Measurements from ENCODE around the gene KCTD10. TPM values are rescaled to one million over a fixed set of nuclear protein-coding genes. Genes with fewer than 3 reads are reported as not detected.

KCTD10 gene
- total and polyA plus RNA-seq, 9 of the 15 experiments (the other 6 are each of a cell fraction or from before 2014, with no cell fraction given) = 1.9 to 37.5 (median 15.7) TPM

DNA sequence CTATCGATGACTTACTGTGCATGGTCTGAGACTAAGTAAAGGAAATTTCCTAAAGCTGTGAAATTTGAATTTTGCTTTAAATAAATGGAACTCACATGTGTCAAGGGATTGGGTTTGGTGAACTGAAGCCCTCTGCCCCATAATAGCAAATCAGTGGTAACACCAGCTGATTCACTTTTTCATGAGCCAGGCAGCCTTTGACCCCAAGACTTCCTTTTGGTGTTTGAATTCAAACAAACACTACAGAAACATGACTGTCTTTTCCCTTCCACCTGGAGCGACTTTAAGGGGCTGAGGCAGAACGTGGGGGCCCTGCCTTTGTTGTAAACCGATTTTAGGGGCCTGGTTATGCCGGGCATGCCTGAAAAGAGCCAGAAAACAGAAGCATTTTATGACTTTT, 28.8 kb downstream of the KCTD10 start:
- no peak for ATAC-seq
- intact Hi-C loops (cut with micrococcal nuclease) = no loop called here
- no peak overlapping the region for H2AFZ ChIP-seq (ENCODE audit: low read depth, low read length)
- H3K27ac ChIP-seq (ENCODE audit: extremely low read depth, low read depth, low read length) = no peak overlapping the region
- in situ Hi-C loops (cut with MboI) = no loop called here
- H4K20me1 ChIP-seq (replicated peaks; ENCODE audit: control insufficient read depth, insufficient read depth, low read length) = no peaks in the 10 kb centered on the region
- ChIA-PET CTCF (ENCODE audit: low intra/inter-chr PET ratio) (no interaction called here), POLR2A (no interaction called here)
- no peaks in the 10 kb centered on the region for H3K79me2 ChIP-seq (ENCODE audit: control insufficient read depth, insufficient read depth, low read length)
- WGBS (ENCODE audit: insufficient coverage, low coverage, missing lambda C conversion rate) = 67% methylated on average over 5 of the region's 5 CpGs
- H3K4me3 ChIP-seq = no peak overlapping the region
- H3K27me3 ChIP-seq (ENCODE audit: control insufficient read depth in 2 of 2, insufficient read depth in 2 of 2, low read length in 2 of 2) = no peaks in the 10 kb centered on the region
- no peak overlapping the region for H3K9ac ChIP-seq (ENCODE audit: insufficient read depth in 1 of 2, low read depth in 2 of 2, low read length in 2 of 2)
- TF ChIP-seq TEAD1 (CRISPR knock-in tag; IDR thresholded peaks at IDR 0.05) = no peak
- TF ChIP-seq CBX3 (IDR thresholded peaks at IDR 0.05; ENCODE audit: borderline replicate concordance in 1 of 2, low read length in 2 of 2) = no peak
- no peak for TF ChIP-seq SMARCA4 (IDR thresholded peaks at IDR 0.05)
- no peak for TF ChIP-seq MEF2A (IDR thresholded peaks at IDR 0.05; ENCODE audit: control insufficient read depth, low read depth, low read length)
- no peak for TF ChIP-seq FOSL1 (tag; conservative IDR thresholded peaks at IDR 0.05)
- no peaks in the 10 kb centered on the region for H3K9me3 ChIP-seq (replicated peaks; ENCODE audit: control insufficient read depth, insufficient read depth, low read depth, low read length)
- DNase-seq (ENCODE audit: extremely low read depth in 1 of 4, low spot score in 3 of 4) = no peak
- H3K4me2 ChIP-seq (ENCODE audit: insufficient read depth, low read length) = no peak overlapping the region
- no peaks in the 10 kb centered on the region for H3K9me1 ChIP-seq (ENCODE audit: control insufficient read depth, insufficient read depth, low read length)
- FAIRE-seq = no peak
- H3K36me3 ChIP-seq (ENCODE audit: control insufficient read depth, insufficient read depth, low read length) = peaks cover 38% of the 10 kb centered on the region; the same call in 2 of the 3 replicates
- no TSS peak for BruUV-seq (replicated peaks)
- peaks cover 0 to 3% of the 10 kb centered on the region in 2 experiments; a peak in 1 of 5 replicates for H3K4me1 ChIP-seq (replicated peaks in 1 of 2; ENCODE audit: control insufficient read depth in 2 of 2, insufficient read depth in 2 of 2, low read length in 2 of 2)

DNA sequence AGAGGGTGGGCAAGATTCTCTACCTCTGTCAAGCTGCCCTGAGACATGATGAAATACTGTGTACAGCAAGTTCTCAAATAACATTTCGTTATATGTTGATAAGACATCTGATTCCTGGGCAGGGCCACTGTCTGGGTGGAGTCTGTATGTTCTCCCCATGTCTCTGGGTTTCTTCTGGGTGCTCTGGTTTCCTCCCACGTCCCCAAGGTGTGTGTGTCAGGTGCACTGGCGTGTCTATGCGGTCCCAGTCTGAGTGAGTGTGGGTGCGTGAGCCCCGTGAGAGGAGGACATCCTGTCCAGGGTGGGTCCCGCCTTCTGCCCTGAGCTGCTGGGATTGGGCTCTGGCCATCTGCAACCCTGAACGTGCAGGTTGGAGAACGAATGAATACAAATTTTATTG, 29.6 kb downstream of the KCTD10 start:
- H3K4me2 ChIP-seq (ENCODE audit: insufficient read depth, low read length) = no peak overlapping the region
- no peak overlapping the region for H3K4me3 ChIP-seq
- no peak overlapping the region for H3K27ac ChIP-seq (ENCODE audit: extremely low read depth, low read depth, low read length)
- intact Hi-C loops (cut with micrococcal nuclease) = no loop called here
- ATAC-seq (no peak; the same call in 2 of the 3 replicates), FAIRE-seq (no peak), DNase-seq (ENCODE audit: extremely low read depth in 1 of 4, low spot score in 3 of 4) (no peak)
- H3K4me1 ChIP-seq (replicated peaks in 1 of 2; ENCODE audit: control insufficient read depth in 2 of 2, insufficient read depth in 2 of 2, low read length in 2 of 2) = peaks cover 0 to 3% of the 10 kb centered on the region in 2 experiments; a peak in 1 of 5 replicates
- no peak overlapping the region for H2AFZ ChIP-seq (ENCODE audit: low read depth, low read length)
- no peak overlapping the region for H3K9ac ChIP-seq (ENCODE audit: insufficient read depth in 1 of 2, low read depth in 2 of 2, low read length in 2 of 2)
- no peaks in the 10 kb centered on the region for H3K27me3 ChIP-seq (ENCODE audit: control insufficient read depth in 2 of 2, insufficient read depth in 2 of 2, low read length in 2 of 2)
- no peaks in the 10 kb centered on the region for H3K79me2 ChIP-seq (ENCODE audit: control insufficient read depth, insufficient read depth, low read length)
- POLR2A ChIA-PET = no interaction called here
- no peaks in the 10 kb centered on the region for H3K9me3 ChIP-seq (replicated peaks; ENCODE audit: control insufficient read depth, insufficient read depth, low read depth, low read length)
- in situ Hi-C loops (cut with MboI) = no loop called here
- BruUV-seq (replicated peaks) = no TSS peak
- CTCF ChIA-PET (ENCODE audit: low intra/inter-chr PET ratio) = no interaction called here
- H3K36me3 ChIP-seq (ENCODE audit: control insufficient read depth, insufficient read depth, low read length) = peaks cover 31% of the 10 kb centered on the region; the same call in 2 of the 3 replicates
- 74% methylated on average over 9 of the region's 9 CpGs for WGBS (ENCODE audit: insufficient coverage, low coverage, missing lambda C conversion rate)
- H3K9me1 ChIP-seq (ENCODE audit: control insufficient read depth, insufficient read depth, low read length) = no peaks in the 10 kb centered on the region
- no peaks in the 10 kb centered on the region for H4K20me1 ChIP-seq (replicated peaks; ENCODE audit: control insufficient read depth, insufficient read depth, low read length)
